NB4 (cell line): ENCODE data around the gene BCL7A.

Experiments
- DNase-seq: peaks from one replicate; pipeline ENCODE4 v3.0.0; 2010; ENCODE audit warnings: low read depth
- H3K4me3 ChIP-seq: one replicate; pipeline ENCODE4 v1.5.1; 2011; ENCODE audit warnings: mild to moderate bottlenecking, low read depth, low read length, moderate library complexity
- MYC ChIP-seq: IDR thresholded peaks from 2 replicates; pipeline ENCODE4 v1.6.1; 2011; ENCODE audit warnings: low read depth, low read length
- POLR2A ChIP-seq: IDR thresholded peaks from 2 replicates; pipeline ENCODE4 v1.6.1; 2011; ENCODE audit warnings: mild to moderate bottlenecking; ENCODE audit not compliant: insufficient read length; ENCODE audit errors: extremely low read depth
- TF ChIP-seq, protein P1 (sequence below): IDR thresholded peaks from one replicate; pipeline ENCODE4 v1.5.1; 2012; ENCODE audit warnings: low read depth, low read length
- TF ChIP-seq, protein P2 (sequence below): IDR thresholded peaks from 2 replicates; pipeline ENCODE4 v1.6.1; 2011; ENCODE audit warnings: low read depth, low read length

BCL7A gene

GRCh38 chr12:122023339-122024131, 1.9 kb downstream of the BCL7A start:
- no peak overlapping the region for H3K4me3 ChIP-seq
- DNase-seq = no peak
- no peak for TF ChIP-seq POLR2A
- no peak for TF ChIP-seq MYC
- TF ChIP-seq, protein P1, sequence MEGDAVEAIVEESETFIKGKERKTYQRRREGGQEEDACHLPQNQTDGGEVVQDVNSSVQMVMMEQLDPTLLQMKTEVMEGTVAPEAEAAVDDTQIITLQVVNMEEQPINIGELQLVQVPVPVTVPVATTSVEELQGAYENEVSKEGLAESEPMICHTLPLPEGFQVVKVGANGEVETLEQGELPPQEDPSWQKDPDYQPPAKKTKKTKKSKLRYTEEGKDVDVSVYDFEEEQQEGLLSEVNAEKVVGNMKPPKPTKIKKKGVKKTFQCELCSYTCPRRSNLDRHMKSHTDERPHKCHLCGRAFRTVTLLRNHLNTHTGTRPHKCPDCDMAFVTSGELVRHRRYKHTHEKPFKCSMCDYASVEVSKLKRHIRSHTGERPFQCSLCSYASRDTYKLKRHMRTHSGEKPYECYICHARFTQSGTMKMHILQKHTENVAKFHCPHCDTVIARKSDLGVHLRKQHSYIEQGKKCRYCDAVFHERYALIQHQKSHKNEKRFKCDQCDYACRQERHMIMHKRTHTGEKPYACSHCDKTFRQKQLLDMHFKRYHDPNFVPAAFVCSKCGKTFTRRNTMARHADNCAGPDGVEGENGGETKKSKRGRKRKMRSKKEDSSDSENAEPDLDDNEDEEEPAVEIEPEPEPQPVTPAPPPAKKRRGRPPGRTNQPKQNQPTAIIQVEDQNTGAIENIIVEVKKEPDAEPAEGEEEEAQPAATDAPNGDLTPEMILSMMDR = no peak
- TF ChIP-seq, protein P2, sequence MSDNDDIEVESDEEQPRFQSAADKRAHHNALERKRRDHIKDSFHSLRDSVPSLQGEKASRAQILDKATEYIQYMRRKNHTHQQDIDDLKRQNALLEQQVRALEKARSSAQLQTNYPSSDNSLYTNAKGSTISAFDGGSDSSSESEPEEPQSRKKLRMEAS = no peak

DNA sequence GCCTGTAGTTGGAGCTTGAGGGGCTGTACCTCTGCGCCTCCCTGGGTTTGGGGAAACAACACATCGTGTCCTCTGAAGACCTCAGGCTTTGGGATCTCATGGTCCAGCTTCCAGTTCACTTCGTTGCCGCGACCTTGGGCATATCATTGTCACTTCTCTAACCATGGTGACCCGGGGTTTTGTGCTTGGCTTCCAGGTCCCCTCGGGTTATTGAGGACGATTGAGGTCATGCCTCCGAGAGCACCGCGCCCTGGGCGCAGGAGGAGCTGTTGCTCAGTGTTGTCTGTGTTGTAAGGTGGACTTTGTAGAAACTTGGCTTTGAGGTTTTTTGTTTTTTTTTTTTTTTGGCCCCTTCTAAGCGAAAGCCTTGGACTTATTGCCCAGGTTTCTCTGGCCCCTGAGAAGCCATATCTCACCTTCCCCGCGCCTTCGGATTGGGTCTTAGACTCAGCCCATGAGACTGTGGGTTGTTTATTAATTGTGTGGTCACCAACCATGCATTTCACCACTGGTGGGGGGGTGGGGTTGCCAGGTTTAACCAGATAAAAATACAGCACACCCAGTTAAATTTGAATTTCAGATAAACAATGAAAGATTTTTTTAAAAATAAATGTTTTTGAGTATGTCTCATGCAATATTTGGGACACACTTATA, 2.6 kb downstream of the BCL7A start:
- TF ChIP-seq MYC = no peak
- TF ChIP-seq, protein P2 = no peak
- no peak for DNase-seq
- no peak overlapping the region for H3K4me3 ChIP-seq

DNA sequence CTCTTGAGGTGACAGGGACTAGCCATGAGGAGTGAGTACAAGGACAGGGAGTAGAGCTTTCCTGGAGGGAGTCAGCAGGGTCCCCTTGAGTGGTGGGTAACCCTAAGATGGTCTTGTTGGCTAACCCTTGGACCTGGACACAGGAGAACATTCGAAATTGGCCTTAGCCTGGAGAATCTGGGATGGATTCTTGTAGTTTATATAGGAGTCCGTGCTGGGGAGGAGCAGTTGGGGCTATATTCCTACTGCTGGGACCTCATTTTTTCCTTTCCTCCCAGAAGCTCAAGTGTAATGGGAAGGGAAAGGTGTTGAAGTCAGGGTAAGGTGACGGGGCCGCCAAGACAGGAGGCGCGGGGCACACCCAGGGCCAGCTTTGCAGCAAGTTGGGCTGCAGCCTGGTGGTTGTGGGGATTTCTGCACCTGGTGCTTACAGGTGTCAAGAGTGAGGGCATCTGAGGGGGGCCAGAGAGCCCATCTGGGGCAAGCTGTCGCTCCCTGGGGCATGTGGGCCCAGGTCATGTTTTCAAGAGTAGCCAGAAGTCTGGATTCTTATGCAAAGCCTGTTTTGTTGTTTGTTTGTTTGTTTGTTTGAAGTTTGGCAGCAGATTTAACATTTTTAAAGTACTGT, 5.1 kb downstream of the BCL7A start:
- no peak overlapping the region for H3K4me3 ChIP-seq
- no peak for DNase-seq
- TF ChIP-seq MYC (no peak), POLR2A (no peak)
- TF ChIP-seq, protein P1 = no peak
- TF ChIP-seq, protein P2 = no peak

DNA sequence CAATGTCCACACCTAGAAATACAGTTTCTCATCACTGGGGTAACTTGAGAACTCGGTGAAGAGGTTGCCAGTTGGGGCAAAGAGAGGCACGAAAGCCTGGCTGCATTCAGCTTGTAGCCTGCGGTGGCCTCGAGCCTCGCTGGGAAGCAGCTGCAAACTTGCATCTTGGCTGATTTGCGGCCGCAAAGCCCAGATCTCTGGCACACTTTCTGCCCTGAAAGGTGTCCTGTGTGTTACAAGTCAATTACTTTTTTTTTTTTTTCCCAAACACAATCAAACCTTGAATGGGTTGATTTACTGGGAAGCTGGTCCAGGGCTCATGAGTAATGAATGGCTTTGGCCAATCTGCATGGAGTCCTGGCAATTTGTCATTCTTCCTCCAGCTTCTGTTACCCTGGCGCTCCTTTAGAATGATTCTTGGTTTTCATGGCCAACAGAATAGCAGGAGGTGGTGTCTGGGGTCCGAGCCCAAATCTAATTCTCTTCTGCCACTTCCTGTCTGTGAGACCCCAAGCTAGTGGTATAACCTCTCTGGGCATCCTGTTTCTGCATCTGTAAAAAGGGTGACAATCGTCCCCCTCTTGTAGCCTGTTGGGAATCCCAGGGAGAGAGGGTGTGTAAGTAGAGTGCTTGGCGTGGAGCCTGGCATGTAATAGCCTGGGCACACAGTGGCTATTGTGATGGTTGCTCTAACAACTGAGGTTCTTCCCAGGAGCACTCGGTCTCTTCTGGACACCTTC, 6.7 kb downstream of the BCL7A start:
- no peak for DNase-seq
- TF ChIP-seq, protein P1 = no peak
- TF ChIP-seq, protein P2 = no peak
- TF ChIP-seq POLR2A = no peak
- TF ChIP-seq MYC = no peak
- H3K4me3 ChIP-seq = no peak overlapping the region

GRCh38 chr12:122028905-122029560, 7.3 kb downstream of the BCL7A start:
- peak; percentile 40 for DNase-seq
- TF ChIP-seq MYC (no peak), POLR2A (no peak)
- TF ChIP-seq, protein P2 = no peak
- TF ChIP-seq, protein P1 = no peak
- no peak overlapping the region for H3K4me3 ChIP-seq
